Fibroblast of lung (primary cell): ENCODE data around the gene PCDH9. TPM values are rescaled to one million over a fixed set of nuclear protein-coding genes. Genes with fewer than 3 reads are reported as not detected.
A peak's percentile ranks its signal among the peaks of the same experiment; 100 is the strongest.

ENCODE experiments used
- DNase-seq, 2 donors: peaks; one replicate each; pipeline versions ENCODE4 v3.0.0 to v3.0.0-alpha.2; 2010; ENCODE audit warnings: low read depth in 2 of 2
- H2AFZ ChIP-seq: 2 replicates; pipeline ENCODE4 v1.5.1; 2012; ENCODE audit warnings: low read length, control low read depth, inconsistent platforms
- H3K27ac ChIP-seq: 2 replicates; pipeline ENCODE4 v1.5.1; 2011; ENCODE audit warnings: low read length, control low read depth; ENCODE audit not compliant: insufficient read depth
- H3K27me3 ChIP-seq: 2 replicates; pipeline ENCODE4 v1.5.1; 2011; ENCODE audit warnings: mild to moderate bottlenecking, low read length; ENCODE audit not compliant: control insufficient read depth, insufficient read depth
- H3K36me3 ChIP-seq: 2 replicates; pipeline ENCODE4 v1.5.1; 2011; ENCODE audit warnings: low read length; ENCODE audit not compliant: control insufficient read depth, insufficient read depth
- H3K4me1 ChIP-seq: 2 replicates; pipeline ENCODE4 v1.5.1; 2011; ENCODE audit warnings: low read length; ENCODE audit not compliant: control insufficient read depth, insufficient read depth; ENCODE audit errors: extremely low read depth
- H3K4me2 ChIP-seq: 2 replicates; pipeline ENCODE4 v1.5.1; 2011; ENCODE audit warnings: low read length, control low read depth; ENCODE audit not compliant: insufficient read depth; ENCODE audit errors: extremely low read depth
- H3K4me3 ChIP-seq, 4 experiments: fragments of 200-600 bp in 1 of 4; sonication (generic) in 1 of 4; replicated peaks in 1 of 4; 2 replicates each; pipeline ENCODE4 v1.5.1; 2011 to 2016; ENCODE audit warnings: low read length in 4 of 4, low read depth in 3 of 4, mild to moderate bottlenecking in 3 of 4, control low read depth in 2 of 4, inconsistent platforms in 1 of 4, mixed read lengths in 1 of 4; ENCODE audit not compliant: insufficient read depth in 1 of 4; ENCODE audit errors: control extremely low read depth in 1 of 4
- H3K79me2 ChIP-seq: 2 replicates; pipeline ENCODE4 v1.5.1; 2012; ENCODE audit warnings: mild to moderate bottlenecking, low read length, inconsistent platforms; ENCODE audit not compliant: control insufficient read depth, insufficient read depth
- H3K9ac ChIP-seq: 2 replicates; pipeline ENCODE4 v1.5.1; 2011; ENCODE audit warnings: mild to moderate bottlenecking, low read length, control low read depth; ENCODE audit not compliant: insufficient read depth
- H3K9me3 ChIP-seq: 2 replicates; pipeline ENCODE4 v1.5.1; 2012; ENCODE audit warnings: low read depth, low read length; ENCODE audit not compliant: control insufficient read depth, insufficient read depth
- H4K20me1 ChIP-seq: 2 replicates; pipeline ENCODE4 v1.5.1; 2011; ENCODE audit warnings: low read length; ENCODE audit not compliant: control insufficient read depth, insufficient read depth; ENCODE audit errors: extremely low read depth
- EZH2 ChIP-seq: IDR thresholded peaks from 2 replicates; pipeline ENCODE4 v1.5.1; 2012; ENCODE audit warnings: low read length, control low read depth, mild to moderate bottlenecking; ENCODE audit errors: missing control alignments
- polyA plus RNA-seq, 2 donors: library from polyadenylated mRNA; depleted of rRNA in 1 of 2; stranded (reverse) in 1 of 2; unstranded in 1 of 2; fragments of >200 nt; gene quantifications; 2 replicates each; pipeline ENCODE4 v1.2.1, GENCODE V29; 2011 to 2012; ENCODE audit warnings: missing spikeins in 1 of 2
- total RNA-seq: library from RNA; depleted of rRNA; stranded (reverse); fragments of >200 nt; gene quantifications from 2 replicates; pipeline ENCODE4 v1.2.1, GENCODE V29; 2014
- TF ChIP-seq, protein P1 (sequence below), 2 donors: IDR thresholded peaks in 1 of 2; conservative IDR thresholded peaks in 1 of 2; 1 replicate in 1 of 2; 2 replicates in 1 of 2; pipeline ENCODE4 v1.5.1; 2011 to 2012; ENCODE audit warnings: low read length in 2 of 2, control low read depth in 1 of 2, inconsistent platforms in 1 of 2, low read depth in 1 of 2, mild to moderate bottlenecking in 1 of 2

Gene PCDH9
- total and polyA plus RNA-seq, 2 donors (not counting 1 experiment from before 2014, with no cell fraction given), result 0.50 to 0.67 TPM

DNA sequence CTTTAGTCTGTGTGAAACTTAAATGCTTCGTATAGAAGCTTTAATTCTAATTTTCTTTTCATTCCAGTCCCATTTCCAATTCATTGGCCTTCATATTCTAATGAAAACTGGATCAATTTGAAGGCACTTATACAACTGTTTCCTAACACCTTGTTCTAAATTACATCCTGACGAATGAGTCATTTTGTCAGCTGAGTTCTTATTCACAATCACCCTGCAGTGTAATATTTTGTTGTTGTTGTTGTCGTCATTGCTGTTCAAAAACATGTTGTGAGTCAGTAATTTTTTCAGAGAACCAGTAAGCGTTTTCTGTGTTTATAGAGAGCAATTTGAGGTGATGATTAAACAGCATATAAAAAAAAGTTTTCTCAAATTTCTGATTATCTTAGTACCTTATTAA lies 290.0 kb downstream of the PCDH9 start:
- Histone ChIP-seq H3K4me3 (no peak overlapping the region), H3K4me1 (no peaks in the 10 kb centered on the region), H3K9ac (no peak overlapping the region), H3K79me2 (no peaks in the 10 kb centered on the region), H2AFZ (no peak overlapping the region), H3K4me2 (no peak overlapping the region), H4K20me1 (no peaks in the 10 kb centered on the region), H3K36me3 (no peaks in the 10 kb centered on the region), H3K27ac (no peak overlapping the region), H3K9me3 (no peaks in the 10 kb centered on the region), H3K27me3 (no peaks in the 10 kb centered on the region)
- no peak for TF ChIP-seq EZH2
- TF ChIP-seq, protein P1, sequence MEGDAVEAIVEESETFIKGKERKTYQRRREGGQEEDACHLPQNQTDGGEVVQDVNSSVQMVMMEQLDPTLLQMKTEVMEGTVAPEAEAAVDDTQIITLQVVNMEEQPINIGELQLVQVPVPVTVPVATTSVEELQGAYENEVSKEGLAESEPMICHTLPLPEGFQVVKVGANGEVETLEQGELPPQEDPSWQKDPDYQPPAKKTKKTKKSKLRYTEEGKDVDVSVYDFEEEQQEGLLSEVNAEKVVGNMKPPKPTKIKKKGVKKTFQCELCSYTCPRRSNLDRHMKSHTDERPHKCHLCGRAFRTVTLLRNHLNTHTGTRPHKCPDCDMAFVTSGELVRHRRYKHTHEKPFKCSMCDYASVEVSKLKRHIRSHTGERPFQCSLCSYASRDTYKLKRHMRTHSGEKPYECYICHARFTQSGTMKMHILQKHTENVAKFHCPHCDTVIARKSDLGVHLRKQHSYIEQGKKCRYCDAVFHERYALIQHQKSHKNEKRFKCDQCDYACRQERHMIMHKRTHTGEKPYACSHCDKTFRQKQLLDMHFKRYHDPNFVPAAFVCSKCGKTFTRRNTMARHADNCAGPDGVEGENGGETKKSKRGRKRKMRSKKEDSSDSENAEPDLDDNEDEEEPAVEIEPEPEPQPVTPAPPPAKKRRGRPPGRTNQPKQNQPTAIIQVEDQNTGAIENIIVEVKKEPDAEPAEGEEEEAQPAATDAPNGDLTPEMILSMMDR (conservative IDR thresholded peaks at IDR 0.05 in 1 of 2, IDR thresholded peaks at IDR 0.05 in 1 of 2; ENCODE audit: low read depth in 1 of 2, low read length in 2 of 2), result no peak
- peak in 1 of 2 donors; percentile 24 for DNase-seq

DNA sequence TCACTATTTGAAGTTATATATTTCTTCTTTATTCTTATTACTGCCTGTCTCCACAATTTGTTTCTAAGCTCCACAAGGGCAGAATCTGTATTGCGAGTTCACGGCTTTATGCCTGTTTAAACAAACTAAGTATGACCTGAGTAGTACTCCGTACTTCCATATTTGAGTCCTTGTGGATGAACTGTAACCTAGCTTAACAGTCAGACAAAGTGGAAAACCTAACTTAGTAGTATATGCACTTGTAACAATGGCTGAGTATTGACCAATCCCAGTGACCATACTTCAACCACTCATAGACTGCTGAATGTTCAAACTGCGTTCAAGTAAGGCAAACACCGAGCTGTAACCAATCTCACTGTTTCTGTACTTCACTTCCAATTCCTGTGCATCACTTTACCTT lies 292.7 kb downstream of the PCDH9 start:
- H3K27me3 ChIP-seq, result no peaks in the 10 kb centered on the region
- DNase-seq, result no peak
- no peaks in the 10 kb centered on the region for H3K4me1 ChIP-seq
- no peak overlapping the region for H3K4me3 ChIP-seq
- H3K27ac ChIP-seq, result no peak overlapping the region
- no peaks in the 10 kb centered on the region for H3K79me2 ChIP-seq
- no peak overlapping the region for H2AFZ ChIP-seq
- H4K20me1 ChIP-seq, result no peaks in the 10 kb centered on the region
- H3K4me2 ChIP-seq, result no peak overlapping the region
- H3K36me3 ChIP-seq, result no peaks in the 10 kb centered on the region
- no peak overlapping the region for H3K9ac ChIP-seq
- no peaks in the 10 kb centered on the region for H3K9me3 ChIP-seq
- TF ChIP-seq, protein P1 (conservative IDR thresholded peaks at IDR 0.05 in 1 of 2, IDR thresholded peaks at IDR 0.05 in 1 of 2; ENCODE audit: low read depth in 1 of 2, low read length in 2 of 2), result no peak
- TF ChIP-seq EZH2, result no peak

- Histone ChIP-seq H3K9me3 (no peaks in the 10 kb centered on the region), H3K27me3 (no peaks in the 10 kb centered on the region), H3K27ac (no peak overlapping the region), H2AFZ (no peak overlapping the region), H3K36me3 (no peaks in the 10 kb centered on the region), H3K79me2 (no peaks in the 10 kb centered on the region), H4K20me1 (no peaks in the 10 kb centered on the region), H3K4me2 (no peak overlapping the region), H3K4me3 (no peak overlapping the region), H3K4me1 (no peaks in the 10 kb centered on the region), H3K9ac (no peak overlapping the region)
- peak; percentile 72 to 96 for DNase-seq
- TF ChIP-seq, protein P1 (conservative IDR thresholded peaks at IDR 0.05 in 1 of 2, IDR thresholded peaks at IDR 0.05 in 1 of 2; ENCODE audit: low read depth in 1 of 2, low read length in 2 of 2), result no peak
- TF ChIP-seq EZH2, result no peak
Observed at GRCh38 chr13:66933994-66934393, 296.1 kb downstream of the PCDH9 start.
